ENCODE measurements around the gene MDK. TPM values are rescaled to one million over a fixed set of nuclear protein-coding genes. Genes with fewer than 3 reads are reported as not detected.

Gene MDK
- polyA plus RNA-seq (ENCODE audit: insufficient read length in 10 of 10): 100 to 1,000 TPM in 9 of 10 donors, 10 to 100 TPM in 1; 87.8 to 305 (median 171) TPM
- long read RNA-seq, donor 1, transcript MDK-205 (5 exons, 1,166 nt): minor isoform, 5 of 104 reads
- long read RNA-seq, donor 1, transcript MDK-203 (5 exons, 828 nt): major isoform, 69 of 104 reads
- long read RNA-seq, donor 1, partial matches to known transcripts: 22 of 104 reads
- long read RNA-seq, donor 1, other reads (novel, unspliced or antisense): 0 of 104 reads
- long read RNA-seq, donor 2, transcript MDK-206 (4 exons, 1,026 nt): minor isoform, 5 of 79 reads
- long read RNA-seq, donor 2, transcript MDK-203 (5 exons, 828 nt): major isoform, 53 of 79 reads
- long read RNA-seq, donor 2, transcript MDK-205 (5 exons, 1,166 nt): minor isoform, 5 of 79 reads
- long read RNA-seq, donor 2, partial matches to known transcripts: 12 of 79 reads
- long read RNA-seq, donor 2, other reads (novel, unspliced or antisense): 0 of 79 reads
- long read RNA-seq, donor 3, partial matches to known transcripts: 0 of 1 reads
- long read RNA-seq, donor 3, other reads (novel, unspliced or antisense): 0 of 1 reads
- long read RNA-seq, donor 4, transcript MDK-203 (5 exons, 828 nt): major isoform, 43 of 58 reads
- long read RNA-seq, donor 4, transcript MDK-206 (4 exons, 1,026 nt): minor isoform, 6 of 58 reads
- long read RNA-seq, donor 4, partial matches to known transcripts: 5 of 58 reads
- long read RNA-seq, donor 4, other reads (novel, unspliced or antisense): 0 of 58 reads
- long read RNA-seq, donor 5, transcript MDK-206 (4 exons, 1,026 nt): minor isoform, 14 of 173 reads
- long read RNA-seq, donor 5, transcript MDK-202 (5 exons, 951 nt): minor isoform, 5 of 173 reads
- long read RNA-seq, donor 5, transcript MDK-205 (5 exons, 1,166 nt): minor isoform, 8 of 173 reads
- long read RNA-seq, donor 5, transcript MDK-203 (5 exons, 828 nt): major isoform, 108 of 173 reads
- long read RNA-seq, donor 5, partial matches to known transcripts: 35 of 173 reads
- long read RNA-seq, donor 5, other reads (novel, unspliced or antisense): 0 of 173 reads
- long read RNA-seq, donor 6, transcript MDK-203 (5 exons, 828 nt): major isoform, 73 of 115 reads
- long read RNA-seq, donor 6, transcript MDK-206 (4 exons, 1,026 nt): minor isoform, 15 of 115 reads
- long read RNA-seq, donor 6, partial matches to known transcripts: 18 of 115 reads
- long read RNA-seq, donor 6, other reads (novel, unspliced or antisense): 0 of 115 reads
- long read RNA-seq, donor 7, transcript MDK-203 (5 exons, 828 nt): major isoform, 63 of 88 reads
- long read RNA-seq, donor 7, transcript MDK-206 (4 exons, 1,026 nt): minor isoform, 5 of 88 reads
- long read RNA-seq, donor 7, partial matches to known transcripts: 10 of 88 reads
- long read RNA-seq, donor 7, other reads (novel, unspliced or antisense): 0 of 88 reads
- long read RNA-seq, donor 8, transcript MDK-205 (5 exons, 1,166 nt): minor isoform, 5 of 140 reads
- long read RNA-seq, donor 8, transcript MDK-203 (5 exons, 828 nt): major isoform, 84 of 140 reads
- long read RNA-seq, donor 8, transcript MDK-206 (4 exons, 1,026 nt): minor isoform, 18 of 140 reads
- long read RNA-seq, donor 8, partial matches to known transcripts: 28 of 140 reads
- long read RNA-seq, donor 8, other reads (novel, unspliced or antisense): 0 of 140 reads
- long read RNA-seq, donor 9, transcript MDK-203 (5 exons, 828 nt): major isoform, 13 of 15 reads
- long read RNA-seq, donor 9, partial matches to known transcripts: 0 of 15 reads
- long read RNA-seq, donor 9, other reads (novel, unspliced or antisense): 0 of 15 reads

DNA sequence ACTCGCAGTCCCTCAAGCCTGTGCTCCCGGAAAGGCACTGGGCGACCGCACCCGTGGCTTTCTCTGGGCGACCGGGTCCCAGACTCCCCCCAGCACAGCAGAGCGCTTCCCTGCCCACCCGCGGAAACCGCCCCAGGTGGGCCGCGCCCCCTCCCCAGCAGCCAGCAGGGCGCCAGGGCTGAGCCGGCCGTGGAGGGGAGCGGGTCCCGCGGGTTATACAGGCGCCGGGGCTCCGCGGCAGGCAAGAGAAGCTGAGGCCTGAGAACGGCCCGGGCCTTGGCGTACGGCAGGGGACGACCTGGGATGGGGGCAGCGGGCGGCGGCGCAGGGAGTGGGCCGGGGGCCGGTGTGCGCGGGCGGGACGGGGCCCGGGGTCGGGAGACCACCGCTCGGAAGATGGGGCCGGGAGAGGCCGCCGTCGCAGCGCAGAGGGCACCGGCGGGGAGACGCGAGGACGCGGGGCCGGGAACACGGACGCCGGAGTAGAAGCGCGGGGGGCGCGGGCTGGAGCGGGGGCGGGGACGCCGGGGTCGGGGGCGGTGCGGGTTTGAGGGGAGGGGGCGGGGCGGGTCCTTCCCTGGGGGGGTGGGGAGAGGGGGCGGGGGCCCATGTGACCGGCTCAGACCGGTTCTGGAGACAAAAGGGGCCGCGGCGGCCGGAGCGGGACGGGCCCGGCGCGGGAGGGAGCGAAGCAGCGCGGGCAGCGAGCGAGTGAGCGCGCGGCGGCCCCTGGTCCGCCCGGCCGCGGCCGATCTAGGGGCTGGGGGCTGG, at the start of gene MDK:
TSS of gene MDK (plus strand) at position 622 of the 771 bp plus-strand sequence. CDS start 389 bp downstream, outside the sequence.
- DNase-seq: peak in 1 of 3 donors; percentile 81

DNA sequence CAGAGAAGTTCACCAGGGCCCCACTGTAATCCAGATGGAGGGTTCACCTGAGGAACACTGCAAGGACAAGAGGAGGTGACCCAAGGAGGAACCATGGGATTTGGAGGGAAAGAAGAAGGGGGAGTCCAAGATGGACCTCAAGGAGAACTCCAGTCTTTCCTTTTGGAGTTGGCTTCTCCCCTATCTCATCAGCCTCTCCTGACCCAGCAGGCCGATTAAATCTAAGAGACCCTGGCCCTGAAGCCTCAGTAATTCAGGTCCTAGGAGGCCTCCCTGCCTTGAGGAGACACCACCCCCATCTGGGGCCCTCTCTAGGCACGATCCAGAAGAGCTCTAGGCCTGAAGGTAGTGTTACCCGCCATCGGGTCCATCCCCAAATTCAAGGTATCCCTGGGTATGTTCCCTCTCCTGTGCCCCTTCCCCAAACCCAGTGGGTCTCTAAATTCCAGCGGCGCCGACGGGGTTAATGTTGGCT, 49.3 kb upstream of the MDK start:
- no peak for DNase-seq

GRCh38 chr11:46332568-46333393, 48.7 kb upstream of the MDK start:
- DNase-seq: peak in 1 of 3 donors; percentile 58

- no peak for DNase-seq
These were observed 48.0 kb upstream of the MDK start for GRCh38 chr11:46333394-46333947.

- no peak for DNase-seq
These were observed 47.3 kb upstream of the MDK start for GRCh38 chr11:46334211-46334610.

DNA sequence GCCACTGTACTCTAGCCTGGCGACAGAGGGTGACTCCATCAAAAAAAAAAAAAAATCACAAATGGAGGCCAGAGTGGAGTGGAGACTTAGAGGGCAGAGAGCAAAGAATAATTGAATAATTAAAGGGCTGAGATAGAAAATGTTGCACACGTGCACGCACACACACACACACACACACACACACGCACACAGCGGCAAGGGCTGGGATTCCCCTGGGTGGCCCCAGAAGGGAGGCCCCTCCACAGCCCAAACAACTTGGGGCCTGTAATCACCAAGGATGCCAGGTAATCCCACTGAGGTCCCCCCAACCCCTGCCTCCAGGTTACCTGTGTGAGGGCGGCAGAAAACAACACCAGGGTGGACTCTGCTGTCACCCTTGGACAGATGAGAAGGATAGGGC, 46.2 kb upstream of the MDK start:
- no peak for DNase-seq

DNA sequence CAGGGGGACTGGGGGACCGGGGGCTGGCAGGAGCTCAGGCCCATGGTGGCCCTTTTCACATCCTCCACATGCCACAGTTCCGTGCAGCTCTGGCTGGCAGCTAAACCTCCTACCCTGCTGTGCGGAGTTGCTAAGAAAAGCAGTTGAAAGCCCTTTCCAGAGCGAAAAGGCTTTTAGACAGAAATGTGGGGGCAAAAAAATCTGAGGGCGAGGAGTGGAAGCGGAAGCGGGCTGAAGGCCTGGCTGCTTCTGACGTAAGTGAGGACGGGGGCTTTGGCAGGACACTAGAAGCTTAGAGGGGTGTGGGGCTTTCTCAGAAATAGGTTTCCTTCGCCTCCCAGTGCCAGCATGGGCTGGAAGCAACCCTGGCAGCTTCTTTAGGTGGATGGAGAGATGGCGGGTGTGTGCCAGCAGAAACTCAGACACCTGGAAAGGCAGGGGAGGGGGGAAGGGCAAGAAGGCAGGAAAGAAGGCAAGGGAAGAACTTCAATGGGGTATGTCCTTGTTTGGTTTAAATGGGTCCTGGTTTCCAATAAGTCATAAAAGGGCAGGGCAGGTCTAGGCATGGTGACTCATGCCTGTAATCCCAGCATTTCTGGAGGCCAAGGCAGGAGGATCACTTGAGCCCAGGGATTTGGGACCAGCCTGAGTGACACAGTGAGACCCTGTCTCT, 45.4 kb upstream of the MDK start:
- DNase-seq: no peak

DNA sequence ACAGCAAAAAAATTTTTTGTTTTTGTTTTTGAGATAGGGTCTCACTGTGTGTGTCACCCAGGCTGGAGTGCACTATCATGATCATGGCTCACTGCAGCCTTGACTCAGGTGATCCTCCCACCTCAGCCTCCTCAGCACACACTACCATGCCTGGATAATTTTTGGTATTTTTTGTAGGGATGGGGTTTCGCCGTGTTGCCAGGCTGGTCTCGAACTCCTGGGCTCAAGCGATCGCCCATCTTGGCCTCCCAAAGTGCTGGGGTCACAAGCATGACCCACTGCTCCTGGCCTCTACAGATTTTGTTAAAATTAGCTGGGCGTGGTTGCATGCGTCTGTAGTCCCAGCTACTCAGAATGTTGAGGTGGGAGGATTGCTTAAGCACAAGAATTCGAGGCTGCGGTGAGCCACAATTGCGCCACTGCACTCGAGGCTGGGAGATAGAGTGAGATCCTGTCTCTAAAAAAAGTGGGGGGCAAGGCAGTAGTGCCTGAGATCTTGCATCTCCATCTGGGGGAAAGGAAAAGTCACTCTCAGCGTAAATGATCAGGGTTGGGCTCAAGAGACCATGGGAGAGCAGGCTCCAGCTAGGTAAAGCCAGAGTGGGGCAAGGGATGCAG, 44.8 kb upstream of the MDK start:
- DNase-seq: no peak

DNA sequence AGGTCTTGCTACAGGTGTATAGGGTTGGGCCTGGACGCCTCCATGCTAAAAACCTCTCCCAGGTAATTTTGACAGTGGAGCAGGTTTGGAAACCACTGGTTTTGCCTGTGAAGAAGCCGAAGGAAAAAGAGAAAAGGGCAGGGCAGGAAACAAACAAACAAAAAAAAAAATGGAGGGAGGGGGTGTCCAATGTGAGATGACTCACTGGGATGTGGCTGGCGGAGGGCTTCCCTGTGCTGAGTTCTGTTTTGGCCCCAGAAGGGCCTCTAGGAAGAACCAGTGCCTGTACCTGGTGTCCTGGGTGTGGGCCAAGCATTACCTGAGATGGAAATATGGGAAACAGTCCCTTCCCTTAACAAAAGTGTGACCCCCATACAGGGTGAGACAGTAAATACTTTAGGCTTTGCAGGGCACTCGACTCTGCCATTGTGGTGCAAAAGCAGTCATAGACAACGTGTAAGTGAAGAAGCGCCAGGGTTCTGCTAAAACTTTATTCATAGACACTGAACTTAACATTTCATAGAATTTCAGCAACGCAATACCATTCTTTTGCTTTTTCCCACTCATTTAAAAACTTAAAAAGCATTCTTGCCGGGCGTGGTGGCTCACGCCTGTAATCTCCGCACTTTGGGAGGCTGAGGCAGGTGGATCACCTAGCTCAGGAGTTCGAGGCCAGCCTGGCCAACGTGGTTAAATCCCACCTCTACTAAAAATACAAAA, 43.7 kb upstream of the MDK start:
- DNase-seq: no peak

DNA sequence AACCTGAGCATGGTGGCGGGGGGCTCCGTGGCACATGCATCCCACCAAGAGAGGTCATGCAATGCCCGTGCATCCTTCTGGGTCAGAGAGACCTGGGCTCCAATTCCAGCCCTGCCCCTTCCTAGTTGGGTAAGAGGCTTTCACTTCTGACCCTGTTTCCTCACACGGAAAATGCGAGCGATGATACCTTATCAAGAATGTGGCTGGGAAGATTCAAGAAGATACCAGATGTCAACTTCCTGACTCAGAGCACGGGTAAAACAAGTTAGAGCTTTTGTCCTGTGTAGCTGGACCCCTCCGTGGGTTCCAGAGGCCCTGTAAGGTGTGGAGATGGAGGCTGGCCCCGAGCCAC, 42.9 kb upstream of the MDK start:
- DNase-seq: no peak

- no peak for DNase-seq
These were observed 42.3 kb upstream of the MDK start for GRCh38 chr11:46338988-46339666.

DNA sequence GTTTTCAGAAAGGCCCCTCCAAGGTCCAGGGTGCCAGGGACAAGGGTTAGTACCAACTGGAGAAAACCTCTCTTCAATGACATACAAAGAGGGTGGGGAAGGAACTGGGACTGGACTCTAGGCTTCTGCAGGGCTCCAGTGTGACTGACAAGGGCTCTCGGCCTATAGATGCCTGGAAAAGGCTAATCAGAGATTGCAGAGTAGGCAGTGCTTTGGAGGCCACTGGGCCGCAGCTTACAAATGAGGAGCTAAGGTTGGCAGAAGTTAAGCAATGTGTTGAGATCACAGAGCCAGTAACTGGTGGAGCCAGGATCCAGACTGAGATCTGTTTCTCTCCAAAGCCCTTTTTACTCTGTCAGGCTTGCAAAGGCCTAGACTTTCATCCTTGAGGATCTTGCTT, 41.7 kb upstream of the MDK start:
- DNase-seq: no peak

DNA sequence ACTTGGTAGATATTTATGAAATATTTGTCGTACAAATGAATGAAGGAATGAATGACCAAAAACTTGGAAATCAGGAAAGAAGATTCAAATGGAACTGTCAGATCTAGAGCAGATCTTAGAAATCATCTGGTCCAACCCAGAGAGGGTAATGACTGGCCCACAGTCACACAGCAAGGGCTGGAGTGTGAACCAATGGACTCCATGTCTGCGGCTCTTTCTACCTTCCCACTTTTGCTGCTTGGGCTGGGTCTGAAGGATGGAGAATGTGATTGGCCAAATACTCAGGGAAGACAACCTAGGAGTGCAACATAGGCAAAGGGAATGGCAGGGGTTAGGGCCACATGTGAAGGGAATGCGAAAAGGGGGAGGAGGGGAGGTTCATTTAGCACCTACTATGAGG, 40.0 kb upstream of the MDK start:
- DNase-seq: no peak

DNA sequence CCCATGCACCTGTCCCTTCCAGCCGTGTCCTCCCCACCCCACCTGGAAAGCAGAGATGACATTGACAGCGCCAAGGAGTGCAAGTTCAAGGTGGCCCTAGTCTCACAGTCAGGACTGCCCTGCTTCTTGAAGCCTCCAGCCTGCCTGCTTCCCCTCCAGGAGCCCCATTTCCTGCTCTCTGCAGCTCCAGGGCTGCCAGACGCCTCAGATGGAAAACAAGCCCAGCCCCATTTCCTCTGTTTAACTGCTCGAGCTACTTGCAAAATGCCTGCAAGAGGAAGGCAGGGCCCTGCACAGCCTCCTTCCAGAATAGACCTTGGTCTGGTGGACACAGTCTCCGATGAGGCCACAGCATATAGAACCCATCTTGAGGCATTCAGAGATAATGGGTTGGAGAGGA, 39.2 kb upstream of the MDK start:
- DNase-seq: peak in 1 of 3 donors; percentile 83

- DNase-seq: no peak
These were observed 37.9 kb upstream of the MDK start for GRCh38 chr11:46343520-46343919.

DNA sequence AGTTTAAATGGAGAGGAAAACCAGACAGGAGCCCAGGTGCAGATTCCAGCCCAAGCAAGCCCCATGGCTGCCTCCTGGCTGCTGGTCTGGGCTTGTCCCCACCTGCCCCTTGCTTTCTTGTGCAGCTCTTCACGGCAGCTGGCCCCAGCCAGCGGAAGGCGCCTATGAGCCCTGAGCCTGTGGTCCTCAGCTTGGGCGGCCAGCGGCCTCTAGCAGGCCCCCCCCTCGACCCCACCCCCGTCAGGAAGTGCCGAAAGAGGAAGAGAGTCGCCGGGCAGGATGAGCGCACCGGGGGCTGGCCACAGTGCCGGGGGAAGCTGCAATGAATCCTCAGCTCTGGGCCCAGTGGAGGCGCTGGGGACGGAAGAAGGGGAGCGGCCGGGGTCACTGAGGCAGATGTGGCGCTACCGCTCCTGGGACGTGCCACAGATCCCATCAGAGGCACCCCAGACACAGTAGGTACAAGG, 36.3 kb upstream of the MDK start:
- peak in 1 of 3 donors; percentile 66 for DNase-seq

Data from muscle of back (tissue), 13 donors.